ENCODE data around the gene ORC2.
A peak's percentile ranks its signal among the peaks of the same experiment; 100 is the strongest.
"Not testable (repeated sequence)": the region's sequence is repeated elsewhere in the genome, so short reads cannot be mapped to it uniquely, and the experiment has no call there.

ORC2 gene

GRCh38 chr2:200930947-200931626, 32.4 kb downstream of the ORC2 start:
- no peak for DNase-seq

GRCh38 chr2:200929334-200930249, 33.9 kb downstream of the ORC2 start:
- no peak for DNase-seq

GRCh38 chr2:200922439-200922838, 41.0 kb downstream of the ORC2 start:
- no peak for DNase-seq

- no peak for DNase-seq
Observed at GRCh38 chr2:200913654-200914053, 49.8 kb downstream of the ORC2 start.

- DNase-seq: no peak
Observed at GRCh38 chr2:200909958-200910357, 53.5 kb downstream of the ORC2 start.

GRCh38 chr2:200905618-200906296, 57.7 kb downstream of the ORC2 start:
- no peak for DNase-seq

GRCh38 chr2:200901459-200902072, 61.9 kb downstream of the ORC2 start:
- peak; percentile 36 for DNase-seq

GRCh38 chr2:200899482-200899881, 64.0 kb downstream of the ORC2 start:
- DNase-seq: no peak

- DNase-seq: peak; percentile 79
Observed at GRCh38 chr2:200888704-200889625, 74.5 kb downstream of the ORC2 start, which contains the start of the genes NIF3L1 and PPIL3. Gene NIF3L1 (plus strand): TSS chr2:200889371. CDS start chr2:200891944, 2,573 bp downstream. Gene PPIL3 (minus strand): TSS chr2:200889077. CDS start chr2:200887615, 1,462 bp downstream.

- not testable (repeated sequence) for DNase-seq
Observed at GRCh38 chr2:200881715-200882249, 81.7 kb downstream of the ORC2 start.

GRCh38 chr2:200878289-200878880, 85.1 kb downstream of the ORC2 start:
- no peak for DNase-seq

GRCh38 chr2:200877443-200877842, 86.0 kb downstream of the ORC2 start:
- no peak for DNase-seq

- no peak for DNase-seq
Observed at GRCh38 chr2:200873560-200873959, 89.9 kb downstream of the ORC2 start.

- DNase-seq: no peak
Observed at GRCh38 chr2:200871151-200871550, 92.3 kb downstream of the ORC2 start.

GRCh38 chr2:200869014-200869413, 94.4 kb downstream of the ORC2 start:
- DNase-seq: no peak

- DNase-seq: peak; percentile 67
Observed at GRCh38 chr2:200864176-200865034, 99.1 kb downstream of the ORC2 start, which contains the start of gene CLK1. Gene CLK1 (minus strand): TSS chr2:200864658. CDS start chr2:200861862, 2,796 bp downstream.

GRCh38 chr2:200863782-200864175, 99.7 kb downstream of the ORC2 start:
- DNase-seq: no peak

- DNase-seq: no peak
Observed at GRCh38 chr2:200862532-200863000, 100.9 kb downstream of the ORC2 start.

GRCh38 chr2:200861617-200862155, 101.8 kb downstream of the ORC2 start:
- DNase-seq: no peak
